DOHH2 (cell line): ENCODE results near the gene C6orf47.

Experiments used
- H3F3A ChIP-seq: fragments of 200-600 bp; sonication (generic), shearing (Covaris generic); 2 replicates; pipeline ENCODE4 v1.6.0; 2016; ENCODE audit warnings: antibody characterized with exemption, mild to moderate bottlenecking; ENCODE audit not compliant: control insufficient read depth, insufficient read depth
- H3K27ac ChIP-seq: fragments of 200-600 bp; sonication (generic); 2 replicates; pipeline ENCODE4 v1.5.1; 2014; ENCODE audit warnings: low read depth, mild to moderate bottlenecking, low read length, moderate library complexity
- H3K27me3 ChIP-seq: fragments of 200-600 bp; sonication (generic); 2 replicates; pipeline ENCODE4 v1.6.1; 2014; ENCODE audit warnings: mild to moderate bottlenecking, low read length, mixed read lengths; ENCODE audit not compliant: control insufficient read depth
- H3K36me3 ChIP-seq: fragments of 200-600 bp; sonication (generic); 2 replicates; pipeline ENCODE4 v1.6.1; 2014; ENCODE audit warnings: mild to moderate bottlenecking, low read length, moderate library complexity, mixed read lengths; ENCODE audit not compliant: control insufficient read depth
- H3K4me1 ChIP-seq: fragments of 200-600 bp; sonication (generic); 2 replicates; pipeline ENCODE4 v1.6.1; 2014; ENCODE audit warnings: mild to moderate bottlenecking, low read length, mixed read lengths; ENCODE audit not compliant: control insufficient read depth
- H3K4me2 ChIP-seq: fragments of 200-600 bp; sonication (generic); 2 replicates; pipeline ENCODE4 v1.6.0; 2014; ENCODE audit warnings: mild to moderate bottlenecking, low read length, moderate library complexity
- H3K4me3 ChIP-seq: fragments of 200-600 bp; sonication (generic); 2 replicates; pipeline ENCODE4 v1.5.1; 2014; ENCODE audit warnings: mild to moderate bottlenecking, low read length, mixed read lengths
- H3K79me2 ChIP-seq: fragments of 200-600 bp; sonication (generic); 2 replicates; pipeline ENCODE4 v1.6.1; 2014; ENCODE audit warnings: mild to moderate bottlenecking, low read length, mixed read lengths; ENCODE audit not compliant: control insufficient read depth
- H3K9me2 ChIP-seq: fragments of 200-600 bp; sonication (generic); replicated peaks from 2 replicates; pipeline ENCODE4 v1.6.1; 2014; ENCODE audit warnings: mild to moderate bottlenecking, low read length, mixed read lengths; ENCODE audit not compliant: control insufficient read depth
- H3K9me3 ChIP-seq: fragments of 200-600 bp; sonication (generic); 2 replicates; pipeline ENCODE4 v1.6.1; 2014; ENCODE audit warnings: antibody characterized with exemption, low read length, mixed read lengths; ENCODE audit not compliant: control insufficient read depth, insufficient read depth
- H4K20me1 ChIP-seq: fragments of 200-600 bp; sonication (generic); 2 replicates; pipeline ENCODE4 v1.6.0; 2014; ENCODE audit warnings: low read depth, mild to moderate bottlenecking, antibody characterized with exemption, low read length, moderate library complexity; ENCODE audit not compliant: control insufficient read depth, insufficient read depth
- EZH2phosphoT487 ChIP-seq: fragments of 200-600 bp; sonication (generic); IDR thresholded peaks from 2 replicates; pipeline ENCODE4 v1.6.1; 2017; ENCODE audit warnings: borderline replicate concordance, mild to moderate bottlenecking, antibody characterized with exemption, low read length, moderate library complexity, mixed read lengths
- TF ChIP-seq, protein P1 (sequence below): fragments of 200-600 bp; sonication (generic); IDR thresholded peaks from one replicate; pipeline ENCODE4 v1.5.1; 2014; ENCODE audit warnings: antibody characterized with exemption, mild to moderate bottlenecking, low read depth, low read length; ENCODE audit not compliant: poor library complexity, severe bottlenecking

C6orf47 gene

DNA sequence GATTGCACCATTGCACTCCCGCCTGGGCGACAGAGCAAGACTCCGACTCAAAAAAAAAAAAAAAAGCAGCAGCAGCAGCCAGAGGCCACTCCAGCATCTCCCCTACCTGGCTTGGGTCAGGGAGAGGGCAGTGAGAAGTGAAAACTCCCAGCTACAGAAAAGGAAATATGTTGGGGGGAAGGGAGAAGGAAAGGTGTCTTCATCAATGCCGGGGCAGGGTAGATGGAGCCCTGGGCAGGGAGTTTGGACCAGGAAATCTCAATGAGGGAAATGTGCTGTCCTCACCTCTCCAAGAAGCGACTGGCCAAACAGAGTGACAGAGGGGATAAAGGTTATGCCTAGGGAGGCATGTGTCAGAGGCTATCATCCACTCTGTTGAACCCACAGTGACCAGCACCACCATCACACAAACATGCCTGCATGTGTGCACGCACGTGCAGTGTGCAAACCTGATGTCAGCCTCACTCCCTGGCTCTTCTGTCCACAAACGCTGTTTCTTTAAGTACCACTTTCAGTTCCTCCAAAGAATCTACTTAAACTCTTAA lies 46.4 kb downstream of the C6orf47 start:
- peaks cover 18% of the 10 kb centered on the region for H3F3A ChIP-seq
- H4K20me1 ChIP-seq, result no peaks in the 10 kb centered on the region
- H3K4me1 ChIP-seq, result peaks cover 34% of the 10 kb centered on the region
- H3K27ac ChIP-seq, result peak overlapping the region; percentile 71
- TF ChIP-seq, protein P1, sequence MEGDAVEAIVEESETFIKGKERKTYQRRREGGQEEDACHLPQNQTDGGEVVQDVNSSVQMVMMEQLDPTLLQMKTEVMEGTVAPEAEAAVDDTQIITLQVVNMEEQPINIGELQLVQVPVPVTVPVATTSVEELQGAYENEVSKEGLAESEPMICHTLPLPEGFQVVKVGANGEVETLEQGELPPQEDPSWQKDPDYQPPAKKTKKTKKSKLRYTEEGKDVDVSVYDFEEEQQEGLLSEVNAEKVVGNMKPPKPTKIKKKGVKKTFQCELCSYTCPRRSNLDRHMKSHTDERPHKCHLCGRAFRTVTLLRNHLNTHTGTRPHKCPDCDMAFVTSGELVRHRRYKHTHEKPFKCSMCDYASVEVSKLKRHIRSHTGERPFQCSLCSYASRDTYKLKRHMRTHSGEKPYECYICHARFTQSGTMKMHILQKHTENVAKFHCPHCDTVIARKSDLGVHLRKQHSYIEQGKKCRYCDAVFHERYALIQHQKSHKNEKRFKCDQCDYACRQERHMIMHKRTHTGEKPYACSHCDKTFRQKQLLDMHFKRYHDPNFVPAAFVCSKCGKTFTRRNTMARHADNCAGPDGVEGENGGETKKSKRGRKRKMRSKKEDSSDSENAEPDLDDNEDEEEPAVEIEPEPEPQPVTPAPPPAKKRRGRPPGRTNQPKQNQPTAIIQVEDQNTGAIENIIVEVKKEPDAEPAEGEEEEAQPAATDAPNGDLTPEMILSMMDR, result no peak
- no peak for TF ChIP-seq EZH2phosphoT487
- peak overlapping the region; percentile 93 for H3K4me2 ChIP-seq
- no peaks in the 10 kb centered on the region for H3K9me3 ChIP-seq
- no peak overlapping the region for H3K4me3 ChIP-seq
- no peaks in the 10 kb centered on the region for H3K36me3 ChIP-seq
- H3K9me2 ChIP-seq, result no peaks in the 10 kb centered on the region
- H3K79me2 ChIP-seq, result peaks cover 9% of the 10 kb centered on the region
- H3K27me3 ChIP-seq, result no peaks in the 10 kb centered on the region

- no peak for TF ChIP-seq EZH2phosphoT487
- TF ChIP-seq, protein P1, result no peak
Observed at GRCh38 chr6:31610968-31611367, 49.6 kb downstream of the C6orf47 start.

DNA sequence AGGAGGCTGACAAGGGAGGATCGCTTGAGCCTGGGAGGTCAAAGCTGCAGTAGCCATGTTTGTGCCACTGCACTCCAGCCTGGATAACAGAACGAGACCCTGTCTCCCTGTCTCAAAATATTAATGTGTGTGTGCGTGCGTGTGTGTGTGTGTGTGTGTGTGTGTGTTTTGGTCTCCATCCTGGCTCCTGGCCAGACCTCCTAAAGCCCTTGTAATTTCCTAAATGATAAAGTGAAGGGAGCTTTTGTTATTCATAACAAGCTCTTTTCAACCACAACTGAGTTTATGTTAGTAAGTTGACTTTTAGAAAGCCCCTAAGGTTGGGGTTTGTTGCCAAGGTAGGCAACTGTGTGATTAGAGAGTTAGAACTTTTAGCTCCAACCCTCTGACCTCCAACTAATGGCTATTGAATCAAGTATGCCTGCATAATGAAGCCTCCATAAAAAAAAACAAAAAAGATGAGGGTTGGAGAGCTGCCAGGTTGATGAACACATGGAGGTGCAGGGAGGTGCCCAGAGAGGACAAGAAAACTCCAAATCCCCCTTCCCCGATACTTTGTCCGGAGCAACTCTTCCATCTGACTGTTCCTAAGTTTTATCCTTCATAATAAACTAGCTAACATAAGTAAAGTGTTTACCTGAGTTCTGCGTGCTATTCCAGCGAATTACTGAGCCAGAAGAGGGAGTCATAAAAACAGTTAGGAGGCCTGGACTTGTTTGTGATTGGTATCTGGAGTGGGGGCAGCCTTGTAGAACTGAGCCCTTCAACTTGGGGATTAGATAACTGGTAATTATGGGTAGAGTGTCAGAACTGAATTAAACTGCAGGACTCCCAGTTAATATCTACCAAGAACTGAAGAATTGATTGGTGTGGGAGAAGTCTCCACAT lies 50.8 kb downstream of the C6orf47 start:
- H3K36me3 ChIP-seq, result no peaks in the 10 kb centered on the region
- no peak overlapping the region for H3K4me2 ChIP-seq
- peaks cover 4% of the 10 kb centered on the region for H3F3A ChIP-seq
- H4K20me1 ChIP-seq, result no peaks in the 10 kb centered on the region
- H3K79me2 ChIP-seq, result no peaks in the 10 kb centered on the region
- peaks cover 9% of the 10 kb centered on the region for H3K4me1 ChIP-seq
- H3K27ac ChIP-seq, result no peak overlapping the region
- no peak for TF ChIP-seq EZH2phosphoT487
- TF ChIP-seq, protein P1, result no peak
- no peak overlapping the region for H3K4me3 ChIP-seq
- no peaks in the 10 kb centered on the region for H3K9me2 ChIP-seq
- H3K9me3 ChIP-seq, result no peaks in the 10 kb centered on the region
- no peaks in the 10 kb centered on the region for H3K27me3 ChIP-seq

More at GRCh38 chr6:31610968-31611367, 49.6 kb downstream of the C6orf47 start:
- H3K9me3 ChIP-seq, result no peaks in the 10 kb centered on the region
- no peak overlapping the region for H3K4me3 ChIP-seq
- H3K9me2 ChIP-seq, result no peaks in the 10 kb centered on the region
- peaks cover 21% of the 10 kb centered on the region for H3K4me1 ChIP-seq
- H3K27me3 ChIP-seq, result no peaks in the 10 kb centered on the region
- peaks cover 10% of the 10 kb centered on the region for H3F3A ChIP-seq
- H3K36me3 ChIP-seq, result no peaks in the 10 kb centered on the region
- peaks cover 2% of the 10 kb centered on the region for H3K79me2 ChIP-seq
- no peak overlapping the region for H3K4me2 ChIP-seq
- no peaks in the 10 kb centered on the region for H4K20me1 ChIP-seq
- no peak overlapping the region for H3K27ac ChIP-seq
